Endothelial cell (in vitro differentiated cells): ENCODE results near the gene GRAMD4. TPM values are rescaled to one million over a fixed set of nuclear protein-coding genes. Genes with fewer than 3 reads are reported as not detected.
A peak's percentile ranks its signal among the peaks of the same experiment; 100 is the strongest.

Source experiments
- DNase-seq: peaks from one replicate; pipeline ENCODE4 v3.0.0; 2021; ENCODE audit warnings: low spot score
- H3K27ac Mint-ChIP-seq: one replicate; pipeline ENCODE4 v1.8.0; 2021; ENCODE audit warnings: mixed read lengths, inconsistent platforms; ENCODE audit not compliant: unreplicated experiment
- H3K27me3 Mint-ChIP-seq: one replicate; pipeline ENCODE4 v1.8.0; 2021; ENCODE audit warnings: mild to moderate bottlenecking, moderate library complexity, mixed read lengths, inconsistent platforms; ENCODE audit not compliant: unreplicated experiment
- H3K36me3 Mint-ChIP-seq: one replicate; pipeline ENCODE4 v1.8.0; 2021; ENCODE audit warnings: mild to moderate bottlenecking, low read depth, mixed read lengths, inconsistent platforms; ENCODE audit not compliant: unreplicated experiment
- H3K4me1 Mint-ChIP-seq: one replicate; pipeline ENCODE4 v1.8.0; 2021; ENCODE audit warnings: mild to moderate bottlenecking, mixed read lengths, inconsistent platforms; ENCODE audit not compliant: unreplicated experiment
- H3K4me3 Mint-ChIP-seq: one replicate; pipeline ENCODE4 v1.8.0; 2021; ENCODE audit warnings: mild to moderate bottlenecking, mixed read lengths, inconsistent platforms; ENCODE audit not compliant: unreplicated experiment
- H3K9me3 Mint-ChIP-seq: one replicate; pipeline ENCODE4 v1.8.0; 2021; ENCODE audit warnings: mixed read lengths, inconsistent platforms; ENCODE audit not compliant: unreplicated experiment
- total RNA-seq: library from RNA; stranded (reverse); fragmentation: NEBNext Ultra II Directional; extraction: Animal tissue kit (Norgen Biotek cat#: 25700); gene quantifications from one replicate; pipeline ENCODE4 v1.2.1, GENCODE V29; 2021; ENCODE audit not compliant: unreplicated experiment
- TF ChIP-seq, protein P1 (sequence below): fragments of 200-600 bp; sonication (generic); IDR thresholded peaks from one replicate; pipeline ENCODE4 v1.5.0; 2021; ENCODE audit warnings: antibody characterized with exemption; ENCODE audit not compliant: unreplicated experiment

The GRAMD4 gene
- total RNA-seq, 1 donor from 2014 or later: 42.7 TPM

DNA sequence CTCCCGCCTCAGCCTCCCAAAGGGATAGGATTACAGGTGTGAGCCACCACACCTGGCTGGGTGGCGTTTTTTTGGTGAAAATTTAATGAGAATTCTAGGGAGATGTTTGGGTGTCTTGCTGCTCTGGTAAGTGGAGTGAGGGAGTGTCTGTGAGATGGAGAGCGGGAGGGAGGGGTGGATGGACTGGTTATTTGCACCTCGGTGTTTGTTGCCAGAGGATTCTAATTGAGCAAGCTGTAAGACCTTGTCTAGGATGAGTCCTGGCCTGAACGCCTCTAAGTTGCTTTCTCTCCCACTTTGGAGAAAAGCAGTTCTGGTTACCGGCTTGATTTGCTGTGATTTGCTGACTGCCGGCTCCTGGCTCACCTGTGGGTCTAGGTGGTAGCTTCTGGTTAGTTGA is 22.0 kb upstream of the GRAMD4 start:
- TF ChIP-seq, protein P1, sequence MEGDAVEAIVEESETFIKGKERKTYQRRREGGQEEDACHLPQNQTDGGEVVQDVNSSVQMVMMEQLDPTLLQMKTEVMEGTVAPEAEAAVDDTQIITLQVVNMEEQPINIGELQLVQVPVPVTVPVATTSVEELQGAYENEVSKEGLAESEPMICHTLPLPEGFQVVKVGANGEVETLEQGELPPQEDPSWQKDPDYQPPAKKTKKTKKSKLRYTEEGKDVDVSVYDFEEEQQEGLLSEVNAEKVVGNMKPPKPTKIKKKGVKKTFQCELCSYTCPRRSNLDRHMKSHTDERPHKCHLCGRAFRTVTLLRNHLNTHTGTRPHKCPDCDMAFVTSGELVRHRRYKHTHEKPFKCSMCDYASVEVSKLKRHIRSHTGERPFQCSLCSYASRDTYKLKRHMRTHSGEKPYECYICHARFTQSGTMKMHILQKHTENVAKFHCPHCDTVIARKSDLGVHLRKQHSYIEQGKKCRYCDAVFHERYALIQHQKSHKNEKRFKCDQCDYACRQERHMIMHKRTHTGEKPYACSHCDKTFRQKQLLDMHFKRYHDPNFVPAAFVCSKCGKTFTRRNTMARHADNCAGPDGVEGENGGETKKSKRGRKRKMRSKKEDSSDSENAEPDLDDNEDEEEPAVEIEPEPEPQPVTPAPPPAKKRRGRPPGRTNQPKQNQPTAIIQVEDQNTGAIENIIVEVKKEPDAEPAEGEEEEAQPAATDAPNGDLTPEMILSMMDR: no peak
- Mint-ChIP-seq H3K27me3 (no peaks in the 10 kb centered on the region), H3K27ac (no peak overlapping the region), H3K36me3 (no peaks in the 10 kb centered on the region), H3K4me1 (no peaks in the 10 kb centered on the region), H3K4me3 (peak overlapping the region; percentile 32), H3K9me3 (no peaks in the 10 kb centered on the region)
- no peak for DNase-seq

DNA sequence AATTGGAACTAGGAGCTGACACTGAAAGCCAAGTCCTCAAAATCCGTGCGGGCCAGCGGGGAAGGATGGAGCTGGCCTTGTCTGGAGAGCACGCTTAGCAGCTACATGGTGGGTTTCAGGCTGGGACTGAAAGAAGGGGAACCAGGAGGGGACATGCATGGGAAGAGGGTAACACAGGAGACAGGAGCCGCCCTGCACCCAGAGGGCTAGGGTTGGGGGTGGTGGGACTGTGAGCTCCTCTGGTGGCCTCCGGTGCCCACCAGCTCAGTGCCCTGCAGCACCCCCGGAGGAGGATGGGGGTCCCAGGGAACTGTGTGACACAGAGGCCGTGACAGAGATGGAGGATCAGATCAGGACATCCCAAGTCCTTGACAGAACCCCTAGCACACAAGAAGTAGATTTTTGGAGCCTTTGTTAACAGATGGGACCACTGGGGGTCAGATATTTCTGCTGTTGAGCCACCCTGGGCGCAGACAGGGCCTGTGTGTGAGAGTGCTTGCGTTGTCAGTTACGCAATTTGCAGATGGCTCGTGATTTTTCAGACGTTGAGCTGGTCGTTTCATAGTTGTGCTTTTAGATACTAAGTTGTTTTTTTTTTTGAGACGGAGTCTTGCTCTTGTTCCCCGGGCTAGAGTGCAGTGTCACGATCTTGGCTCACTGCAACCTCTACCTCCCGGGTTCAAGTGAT is 21.3 kb upstream of the GRAMD4 start:
- TF ChIP-seq, protein P1: no peak
- Mint-ChIP-seq H3K9me3 (no peaks in the 10 kb centered on the region), H3K27me3 (peaks cover 3% of the 10 kb centered on the region), H3K36me3 (no peaks in the 10 kb centered on the region), H3K4me1 (peaks cover 3% of the 10 kb centered on the region), H3K27ac (no peak overlapping the region), H3K4me3 (no peak overlapping the region)
- DNase-seq: no peak

DNA sequence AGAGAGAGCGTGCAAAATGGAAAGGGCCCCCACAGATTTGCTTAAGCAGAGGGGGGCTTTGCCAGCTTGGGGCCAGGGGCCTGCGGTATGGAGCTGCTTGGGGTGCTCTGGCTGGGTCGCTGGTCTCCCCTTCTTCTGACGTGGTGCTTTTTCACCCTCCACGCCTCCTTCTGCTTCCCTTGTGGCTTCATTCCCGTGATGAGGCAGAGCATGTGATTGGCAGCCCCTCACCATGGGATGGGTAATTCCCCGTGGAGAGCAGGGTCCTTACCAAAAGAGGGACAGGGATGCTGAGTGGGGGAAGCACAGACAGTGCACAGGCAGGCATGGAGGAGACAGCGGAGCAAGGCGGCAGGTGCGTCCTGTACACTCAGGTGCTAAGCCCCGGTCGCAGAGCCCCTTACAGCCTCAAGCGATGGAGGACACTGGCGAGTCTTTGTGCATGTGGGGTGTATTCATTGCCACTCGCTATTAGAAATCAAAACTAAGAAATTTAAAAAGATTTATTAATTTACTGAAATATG is 19.9 kb upstream of the GRAMD4 start:
- Mint-ChIP-seq H3K4me1 (peaks cover 12% of the 10 kb centered on the region), H3K27ac (no peak overlapping the region)
- TF ChIP-seq, protein P1: no peak

DNA sequence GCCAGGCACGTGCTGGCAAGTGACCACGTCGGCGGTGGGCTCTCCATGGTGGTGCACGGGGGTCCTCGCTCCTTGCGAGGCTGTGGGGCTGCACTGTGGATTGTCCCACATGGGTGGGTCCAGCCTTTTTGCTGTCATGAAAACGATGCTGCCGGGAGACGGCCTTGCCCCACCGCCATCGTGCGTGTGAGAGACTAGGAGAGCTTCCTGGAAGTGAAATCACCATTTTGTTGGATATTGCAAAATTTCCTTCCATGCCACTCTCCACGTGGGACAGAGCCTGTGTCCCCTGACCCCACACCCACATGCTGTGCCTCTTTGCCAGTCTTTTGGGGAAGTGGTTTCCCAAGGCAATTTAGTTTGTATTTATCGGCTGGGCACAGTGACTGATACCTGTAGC is 18.2 kb upstream of the GRAMD4 start:
- Mint-ChIP-seq H3K9me3 (no peaks in the 10 kb centered on the region), H3K4me3 (no peak overlapping the region), H3K36me3 (peaks cover 3% of the 10 kb centered on the region), H3K4me1 (peaks cover 13% of the 10 kb centered on the region), H3K27ac (no peak overlapping the region), H3K27me3 (peaks cover 7% of the 10 kb centered on the region)
- no peak for DNase-seq
- TF ChIP-seq, protein P1: no peak

More for the DNA sequence above, 19.9 kb upstream of the GRAMD4 start:
- no peaks in the 10 kb centered on the region for H3K9me3 Mint-ChIP-seq
- H3K4me3 Mint-ChIP-seq: no peak overlapping the region
- DNase-seq: no peak
- H3K27me3 Mint-ChIP-seq: peaks cover 7% of the 10 kb centered on the region
- H3K36me3 Mint-ChIP-seq: peaks cover 3% of the 10 kb centered on the region

DNA sequence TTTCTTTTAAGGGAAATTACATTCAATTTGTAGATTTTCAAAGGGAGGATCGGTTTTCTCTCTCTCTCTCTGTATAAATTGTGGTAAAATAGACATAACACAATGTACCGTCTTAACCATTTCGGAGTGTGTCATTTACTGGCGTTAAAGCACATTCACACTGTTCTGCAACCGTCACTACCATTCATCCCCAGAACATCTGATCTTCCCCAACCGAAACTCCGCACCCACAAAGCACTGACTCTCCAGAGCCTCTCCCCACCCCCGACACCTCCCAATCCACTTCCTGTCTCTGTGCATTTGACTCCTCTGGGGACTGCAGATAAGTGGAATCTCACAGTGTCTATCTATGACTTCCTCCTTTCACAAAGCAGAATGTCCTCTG is 15.9 kb upstream of the GRAMD4 start:
- peaks cover 6% of the 10 kb centered on the region for H3K36me3 Mint-ChIP-seq
- DNase-seq: no peak
- H3K4me3 Mint-ChIP-seq: peak overlapping the region; percentile 56
- no peaks in the 10 kb centered on the region for H3K9me3 Mint-ChIP-seq
- H3K27me3 Mint-ChIP-seq: peaks cover 7% of the 10 kb centered on the region
- TF ChIP-seq, protein P1: no peak
- peak overlapping the region; percentile 80 for H3K27ac Mint-ChIP-seq
- peaks cover 13% of the 10 kb centered on the region for H3K4me1 Mint-ChIP-seq
